HG03095 (cell line): ENCODE measurements around the gene TFF1.

ENCODE experiments used
- ATAC-seq: cut with Tn5 transposase; IDR thresholded peaks from one replicate; pipeline ENCODE4 v1.9.1; 2021; ENCODE audit warnings: moderate library complexity; ENCODE audit not compliant: unreplicated experiment

TFF1 gene

DNA sequence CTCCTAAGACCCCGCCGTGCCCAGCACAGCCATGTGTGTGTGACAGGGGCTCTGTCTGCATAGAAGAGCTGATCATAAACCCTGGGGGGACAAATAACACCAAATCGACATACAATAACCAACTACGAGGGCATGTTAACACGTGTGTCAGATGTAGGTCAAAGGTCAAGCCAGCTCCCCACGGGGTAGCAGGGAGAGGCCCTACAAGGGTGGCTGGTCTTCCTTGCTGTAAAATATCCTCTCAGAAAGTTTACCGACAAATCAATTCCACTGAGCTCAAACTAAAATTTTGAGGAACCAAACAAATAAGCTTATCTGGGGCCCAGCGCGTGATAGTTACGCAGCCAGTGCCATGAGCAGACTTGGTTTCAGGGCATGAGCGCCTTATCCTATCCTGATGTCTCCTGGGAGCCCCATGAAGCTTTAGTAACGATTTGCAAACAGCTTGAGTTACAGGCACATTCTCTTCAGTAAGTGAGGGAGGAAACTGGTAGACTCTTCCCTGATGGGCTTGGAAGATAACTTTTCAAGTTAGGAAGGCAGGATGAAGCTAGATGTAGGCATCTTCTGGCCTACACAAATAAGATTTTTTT, 32.2 kb upstream of the TFF1 start:
- no peak for ATAC-seq

DNA sequence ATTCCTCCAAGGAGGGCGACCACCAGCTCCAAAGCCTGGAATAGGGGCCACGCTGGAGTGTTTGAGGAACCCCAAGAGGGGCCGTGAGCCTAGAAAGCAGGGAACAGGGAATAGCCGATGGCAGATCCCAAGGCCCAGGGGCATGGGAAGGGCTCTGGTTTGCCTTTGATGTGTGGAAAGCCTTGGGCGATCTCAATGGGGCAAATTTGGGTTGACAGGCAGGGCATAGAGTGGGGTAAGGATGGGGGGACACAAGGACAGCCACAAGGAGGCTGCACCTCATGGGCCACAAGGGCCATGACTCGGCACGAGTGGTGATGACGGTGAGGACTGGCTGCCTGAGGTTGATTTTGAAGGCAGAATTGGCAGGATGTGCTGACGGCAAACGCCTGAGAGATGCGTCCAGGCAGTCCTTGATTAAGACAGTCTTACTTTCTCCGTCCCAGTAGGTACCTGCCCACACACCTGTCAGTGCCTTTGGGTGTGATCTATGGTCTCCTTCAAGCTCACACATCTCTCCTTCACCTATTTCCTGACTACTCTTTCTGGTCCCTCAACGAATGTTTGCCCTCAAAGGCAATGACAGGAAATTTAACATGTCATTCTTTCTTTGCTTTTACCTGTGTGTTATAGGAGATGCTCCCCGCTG, 31.5 kb upstream of the TFF1 start:
- ATAC-seq = no peak

DNA sequence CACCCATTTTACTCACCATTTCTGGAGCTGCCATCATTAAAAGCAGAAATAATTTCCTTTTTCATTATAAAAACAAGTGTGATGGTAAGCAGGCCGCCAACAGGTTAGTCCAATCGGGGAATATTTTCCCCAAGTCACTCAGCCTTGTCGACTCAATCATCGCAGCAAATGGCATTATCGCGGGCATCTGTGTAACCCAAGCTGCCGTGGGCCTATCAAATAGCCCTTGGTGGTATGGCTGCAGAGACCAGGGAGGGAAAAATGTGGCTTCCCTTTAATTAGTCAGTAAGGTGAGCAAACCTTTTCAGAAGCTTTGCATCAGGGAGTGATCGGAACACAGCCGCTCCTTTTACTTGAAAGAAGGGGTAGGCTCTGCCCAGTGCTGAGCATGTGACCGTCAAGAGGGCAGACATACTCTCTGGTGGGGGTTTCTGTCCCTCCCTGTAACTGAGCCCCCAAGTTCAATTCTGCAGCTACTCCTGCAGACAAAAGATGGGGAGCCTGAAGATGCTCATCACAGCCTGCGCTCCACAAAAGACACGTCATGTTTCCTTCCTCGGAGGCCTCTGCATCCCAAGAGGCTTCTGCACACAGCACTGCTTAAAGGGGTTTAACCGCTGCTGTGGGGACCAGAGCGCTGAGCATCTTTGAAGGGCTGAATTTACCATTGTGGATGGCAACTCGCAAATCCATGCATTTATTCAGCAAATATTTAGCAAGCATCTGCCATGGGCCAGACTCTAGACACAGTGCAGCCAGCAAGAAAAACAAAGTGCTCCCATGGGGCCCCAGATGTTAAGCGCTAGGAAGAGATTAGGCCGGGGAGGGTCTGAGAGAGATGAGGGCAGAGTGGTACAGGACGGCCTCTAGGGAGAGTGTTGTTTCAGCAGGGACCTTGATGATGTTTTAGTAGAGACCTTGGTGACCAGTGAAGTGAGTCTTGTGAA, 30.7 kb upstream of the TFF1 start:
- no peak for ATAC-seq

DNA sequence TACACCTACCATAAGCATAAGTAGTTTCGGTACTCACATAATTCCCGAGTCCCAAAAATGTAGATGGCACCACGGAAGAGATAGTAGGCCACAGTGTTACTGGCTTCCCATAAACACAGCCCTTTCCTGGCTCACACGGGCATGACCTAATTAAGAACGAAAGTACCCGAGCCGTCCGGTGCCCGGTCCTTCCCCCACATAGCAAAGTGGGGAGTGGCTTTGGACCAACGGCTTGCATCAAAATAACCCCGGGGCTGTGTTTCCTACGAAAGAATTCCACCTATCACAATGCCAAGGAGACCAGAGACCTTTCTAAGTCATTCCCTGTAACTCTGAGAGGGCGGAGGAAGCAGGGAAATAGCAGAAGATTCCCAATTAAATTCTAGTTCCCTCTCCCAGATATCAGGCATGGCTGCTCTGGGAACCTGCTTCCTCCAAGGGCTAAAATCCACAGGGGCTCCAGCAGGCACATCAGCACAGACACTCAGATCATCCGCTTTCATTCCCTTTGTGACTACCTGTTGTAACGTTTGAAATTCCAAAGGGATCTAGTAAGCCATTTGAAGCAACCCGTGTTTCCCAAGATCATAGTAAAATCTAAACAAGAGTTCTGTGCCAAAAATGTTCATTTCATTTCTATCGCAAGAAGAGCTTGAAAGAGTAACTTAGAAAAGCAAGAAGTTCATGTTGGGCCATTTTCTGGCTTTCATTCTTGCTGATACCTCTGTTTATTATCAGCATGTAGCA, 29.7 kb upstream of the TFF1 start, which contains the start of gene TMPRSS3:
Gene TMPRSS3 (minus strand): TSS at position 148 of the 747 bp plus-strand sequence. CDS start 635 bp downstream, outside the sequence.
- no peak for ATAC-seq

DNA sequence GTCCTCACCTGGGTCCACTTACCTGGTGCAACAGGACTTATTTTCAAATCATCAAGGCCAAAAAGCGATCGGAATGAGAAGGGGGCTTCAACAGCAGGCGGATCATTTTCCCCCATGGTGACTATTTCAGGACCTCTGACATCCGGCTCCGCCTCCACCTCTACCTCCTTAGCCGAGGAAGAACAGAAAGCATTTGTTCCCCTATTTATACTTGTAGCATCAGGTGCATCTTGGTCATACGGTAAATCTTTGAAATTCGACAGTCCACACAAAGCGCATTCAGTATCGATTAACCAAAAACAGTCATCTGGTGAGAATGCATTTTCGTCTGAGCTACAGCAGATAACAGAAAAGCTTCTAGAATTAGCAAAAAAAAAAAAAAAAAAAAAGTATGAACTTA, 29.0 kb upstream of the TFF1 start:
- ATAC-seq = no peak

DNA sequence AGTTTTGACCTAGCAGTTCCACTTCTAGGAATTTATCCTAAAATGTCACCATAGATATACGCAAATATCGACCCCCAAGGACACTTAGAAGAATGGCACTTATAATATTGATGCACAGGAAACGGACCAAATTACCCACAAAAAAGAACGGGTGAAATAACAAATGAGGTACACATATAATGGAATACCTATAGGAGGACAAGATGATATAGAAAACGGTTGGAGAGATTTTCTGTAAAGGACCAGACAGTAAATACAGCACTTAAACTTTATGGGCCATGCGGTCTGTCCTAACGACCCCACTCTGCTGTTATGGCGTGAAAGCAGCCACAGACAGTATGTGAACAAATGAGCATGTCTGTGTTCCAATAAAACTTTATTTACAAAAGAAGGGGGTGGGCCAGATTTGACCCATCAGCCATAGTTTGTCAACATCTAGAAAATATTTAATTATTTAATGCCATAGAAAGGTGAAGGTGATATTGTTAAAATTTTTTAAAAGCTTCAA, 27.2 kb upstream of the TFF1 start:
- ATAC-seq = no peak

DNA sequence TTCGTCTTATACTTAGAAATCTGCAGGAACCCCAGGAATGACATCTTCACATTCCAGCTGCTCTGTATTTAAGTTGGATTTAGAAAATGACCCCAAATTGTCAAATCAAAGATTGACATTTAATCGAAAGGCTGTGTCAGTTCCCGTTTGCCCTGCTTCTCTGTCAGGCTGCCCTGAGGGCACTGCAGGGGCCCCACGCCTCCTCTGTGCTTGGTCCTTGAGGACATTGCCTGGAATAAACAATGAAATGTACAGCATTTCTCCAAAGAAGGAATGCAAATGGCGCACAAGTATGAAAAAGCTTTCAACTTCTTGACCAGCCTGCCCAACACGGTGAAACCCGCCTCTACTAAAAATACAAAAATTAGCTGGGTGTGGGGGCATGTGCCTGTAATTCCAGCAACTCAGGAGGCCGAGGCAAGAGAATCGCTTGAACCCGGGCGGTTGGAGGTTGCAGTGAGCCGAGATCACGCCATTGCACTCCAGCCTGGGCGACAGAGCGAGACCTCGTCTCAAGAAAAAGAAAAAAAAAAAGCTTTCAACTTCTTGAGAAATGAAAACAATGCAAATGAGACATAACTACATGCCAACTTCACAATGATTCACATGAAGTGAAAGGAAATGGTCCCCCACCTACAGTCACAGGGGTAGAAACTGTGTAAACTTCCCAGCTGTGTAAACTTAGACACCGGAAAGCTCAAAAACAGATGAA, 26.6 kb upstream of the TFF1 start:
- peak; percentile 68 for ATAC-seq

DNA sequence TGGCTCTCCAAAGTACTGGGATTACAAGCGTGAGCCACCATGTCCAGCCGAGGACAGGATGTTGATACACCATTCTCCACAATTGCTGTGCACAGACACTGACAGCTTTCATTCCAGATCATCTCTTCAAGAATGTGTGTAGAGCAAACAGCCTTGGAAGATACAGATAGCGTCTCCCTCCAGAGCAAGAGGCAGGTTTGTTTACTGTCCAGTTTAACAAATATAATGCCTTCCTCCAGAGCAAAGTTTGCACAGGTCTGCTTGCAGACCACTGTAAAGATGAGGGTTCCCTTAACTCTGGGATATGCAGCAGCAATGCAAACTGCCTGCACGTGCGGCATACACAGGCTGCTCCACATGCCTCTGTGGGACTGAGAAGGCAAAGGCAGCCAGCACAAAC, 25.0 kb upstream of the TFF1 start:
- ATAC-seq = no peak

DNA sequence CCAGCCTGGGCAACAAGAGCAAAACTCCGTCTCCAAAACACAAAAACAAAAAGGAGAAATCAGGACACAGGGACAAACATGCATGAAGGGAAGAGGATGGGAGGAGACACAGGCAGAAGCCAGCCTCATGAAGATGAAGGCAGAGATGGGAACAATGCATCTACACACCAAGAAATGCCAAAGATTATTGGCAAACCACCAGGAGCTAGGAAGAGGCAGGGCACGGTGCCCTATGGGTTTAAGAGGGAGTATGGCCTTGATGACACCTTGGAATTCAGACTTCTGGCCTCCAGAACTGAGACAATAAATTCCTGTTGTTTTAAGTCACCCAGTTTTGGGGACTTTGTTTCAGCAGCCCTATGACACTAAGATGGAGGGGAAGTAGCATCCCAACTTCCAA, 24.4 kb upstream of the TFF1 start:
- ATAC-seq = no peak

DNA sequence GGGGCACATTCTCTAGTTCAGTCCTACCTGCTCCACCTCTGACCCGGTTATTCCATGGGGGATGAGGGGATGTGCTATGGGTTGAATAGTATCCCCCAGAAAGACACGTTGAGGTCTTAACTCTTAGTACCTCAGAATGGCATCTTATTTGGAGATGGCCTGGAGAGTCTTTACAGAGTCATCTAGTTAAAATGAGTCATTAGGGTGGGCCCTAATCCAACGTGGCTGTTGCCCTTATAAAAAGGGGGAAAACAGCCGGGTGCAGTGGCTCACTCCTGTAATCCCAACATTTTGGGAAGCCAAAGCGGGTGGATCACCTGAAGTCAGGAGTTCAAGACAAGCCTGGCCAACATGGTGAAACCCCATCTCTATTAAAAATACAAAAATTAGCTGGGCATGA, 23.9 kb upstream of the TFF1 start:
- ATAC-seq = no peak

DNA sequence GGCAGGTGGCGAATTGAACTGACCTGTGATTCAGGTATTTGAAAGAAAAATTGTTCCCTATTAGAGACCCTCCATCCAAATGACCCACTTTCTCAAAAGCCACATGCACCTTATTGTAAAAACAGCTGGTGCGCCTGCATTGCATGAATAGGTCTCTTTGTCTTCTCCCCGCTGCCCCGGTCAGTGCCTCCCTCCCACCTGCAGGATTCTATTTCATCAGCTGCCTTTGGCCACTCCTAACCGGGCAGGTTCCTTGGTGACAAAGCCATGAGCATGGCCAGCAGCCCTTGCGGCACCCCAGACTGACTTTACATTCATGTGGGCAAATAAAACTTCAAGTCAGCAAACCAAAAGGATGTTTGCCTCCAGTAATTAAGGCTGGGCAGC, 23.1 kb upstream of the TFF1 start:
- ATAC-seq = no peak

DNA sequence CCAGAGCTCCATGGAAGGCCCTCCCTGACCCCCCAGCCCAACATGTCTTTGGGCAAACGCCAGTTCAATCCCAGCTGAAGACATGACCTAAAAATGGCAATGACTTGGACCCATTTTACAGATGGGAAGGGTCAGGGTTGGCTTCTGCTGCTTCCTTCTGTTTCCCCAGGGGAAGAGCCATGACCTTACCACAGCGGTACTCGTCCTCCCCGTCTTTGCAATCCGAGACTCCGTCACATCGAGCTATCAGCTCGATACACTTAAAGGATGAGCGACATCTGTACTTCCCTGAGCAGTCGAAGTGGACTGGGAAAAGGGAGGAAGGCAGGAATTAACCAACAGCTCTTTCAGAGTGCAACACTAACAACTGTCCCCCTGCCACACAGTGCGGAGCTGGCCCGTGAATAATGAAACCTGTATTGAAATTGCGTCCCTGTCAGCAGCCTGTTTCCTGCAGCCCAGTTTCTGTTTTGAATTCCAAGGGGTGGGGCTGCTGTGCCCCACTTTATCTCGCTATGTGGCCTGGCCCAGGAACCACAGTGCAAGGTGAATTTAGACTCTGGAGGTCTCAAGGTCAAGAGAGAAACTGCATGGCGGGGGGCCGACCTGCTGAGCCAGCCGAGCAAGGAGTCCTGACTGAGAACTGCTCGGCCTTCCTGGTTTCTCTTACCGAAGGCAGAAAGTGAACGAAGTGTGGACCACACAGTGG, 22.6 kb upstream of the TFF1 start:
- no peak for ATAC-seq

DNA sequence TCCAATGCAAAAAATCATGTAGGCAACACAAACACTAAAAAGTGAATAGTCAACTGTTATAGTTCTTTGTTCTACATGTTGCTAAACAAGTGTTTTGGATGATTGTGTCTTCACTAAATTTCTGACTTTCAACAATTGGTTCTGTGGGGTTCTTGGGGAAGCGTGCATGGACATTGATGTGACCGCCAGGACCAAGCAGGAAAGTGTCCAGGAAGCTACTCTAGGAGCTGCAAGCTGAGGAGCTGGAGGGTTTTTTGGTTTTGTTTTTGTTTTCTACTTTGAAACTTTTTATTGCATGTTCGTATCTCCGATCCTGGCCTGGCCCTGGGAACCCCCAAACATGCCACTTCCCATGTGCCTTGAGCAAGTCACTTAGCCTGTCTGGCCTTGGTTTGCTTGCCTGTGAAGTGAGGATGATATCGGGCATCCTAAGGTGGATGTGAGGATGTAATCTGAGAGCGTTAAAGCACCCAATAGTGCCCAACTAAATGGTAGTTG, 21.6 kb upstream of the TFF1 start:
- no peak for ATAC-seq

DNA sequence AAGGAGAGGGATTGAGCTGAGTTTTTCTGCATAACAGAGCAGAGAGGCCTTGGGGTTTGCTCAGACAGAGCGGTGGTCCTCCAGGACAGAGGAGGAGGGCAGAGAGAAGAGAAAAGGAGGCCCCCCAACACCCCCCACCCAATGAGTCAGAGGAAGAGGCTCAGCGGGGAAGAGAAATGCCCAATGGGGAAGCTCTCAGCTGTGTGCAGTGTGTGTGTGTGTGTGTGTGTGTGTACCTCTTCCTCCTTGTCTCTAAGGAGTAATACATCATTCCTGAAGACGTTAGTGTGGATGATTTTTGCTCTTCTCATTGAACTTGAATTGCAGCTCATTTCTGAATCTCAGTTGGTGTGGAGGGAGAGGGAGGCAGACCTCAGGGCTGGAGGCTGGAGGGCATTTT, 20.8 kb upstream of the TFF1 start:
- no peak for ATAC-seq

DNA sequence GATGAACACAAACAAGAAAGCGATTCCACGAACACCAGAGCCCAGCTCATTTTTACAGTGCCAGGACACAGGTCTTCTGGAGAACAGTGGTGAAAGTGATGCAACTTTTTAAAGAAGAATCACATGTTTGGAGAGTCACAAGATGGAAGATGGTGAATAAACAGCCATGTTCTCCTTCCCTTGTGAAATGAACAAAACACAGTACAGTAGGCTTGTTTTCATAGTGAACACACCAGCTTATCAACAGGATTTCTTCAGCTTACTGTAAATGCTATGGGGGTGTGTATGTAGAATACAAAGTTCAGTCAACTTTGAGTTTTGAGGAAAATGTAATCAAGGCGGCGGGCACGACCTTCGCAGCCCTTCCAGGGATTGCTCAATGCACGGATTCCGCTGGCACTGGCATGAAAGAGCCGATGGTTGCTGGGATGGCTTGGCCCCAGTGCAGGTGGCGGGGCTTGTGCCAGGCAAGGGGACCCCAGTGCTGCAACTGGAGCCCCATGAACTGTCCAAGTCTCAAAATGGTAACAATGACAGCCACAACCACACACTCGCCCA, 19.8 kb upstream of the TFF1 start:
- ATAC-seq = no peak

DNA sequence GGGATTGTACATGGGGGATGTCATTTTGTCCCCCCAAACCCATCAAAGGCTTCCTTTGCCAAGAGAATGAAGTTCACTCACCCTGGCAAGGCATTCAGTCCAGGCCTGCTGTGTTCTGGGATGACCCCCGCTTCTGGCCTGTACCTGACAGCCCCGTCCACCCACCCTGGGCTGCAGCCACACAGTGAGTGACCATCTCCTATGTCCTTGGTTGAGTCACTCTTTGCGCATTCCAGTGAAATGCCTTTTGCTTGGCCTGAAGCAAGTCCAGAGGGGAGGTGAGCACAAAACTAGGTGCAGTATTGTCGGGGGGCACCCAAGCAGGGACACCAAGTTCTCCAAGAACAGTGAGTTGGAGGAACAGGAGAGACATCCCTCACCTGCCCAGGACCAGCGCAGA, 19.3 kb upstream of the TFF1 start:
- ATAC-seq = no peak

DNA sequence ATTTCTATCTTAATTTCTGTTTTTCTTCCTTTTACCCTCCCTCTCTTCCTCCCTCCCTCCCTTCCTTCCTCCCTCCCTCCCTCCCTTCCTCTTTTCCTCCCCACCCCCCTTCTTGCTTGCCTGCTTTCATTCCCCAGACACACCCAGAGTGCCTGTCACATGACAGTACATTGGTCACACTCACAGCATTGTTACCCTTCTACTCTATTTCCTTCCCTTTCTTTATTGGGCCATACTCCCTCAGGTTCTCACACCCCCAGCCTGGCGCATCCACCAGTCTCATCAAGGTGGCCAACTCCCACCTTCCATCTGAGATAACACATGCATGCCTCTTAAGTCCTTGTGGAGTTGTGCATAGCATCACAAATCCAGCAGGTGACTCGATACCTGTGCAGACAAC, 18.7 kb upstream of the TFF1 start:
- ATAC-seq = no peak

DNA sequence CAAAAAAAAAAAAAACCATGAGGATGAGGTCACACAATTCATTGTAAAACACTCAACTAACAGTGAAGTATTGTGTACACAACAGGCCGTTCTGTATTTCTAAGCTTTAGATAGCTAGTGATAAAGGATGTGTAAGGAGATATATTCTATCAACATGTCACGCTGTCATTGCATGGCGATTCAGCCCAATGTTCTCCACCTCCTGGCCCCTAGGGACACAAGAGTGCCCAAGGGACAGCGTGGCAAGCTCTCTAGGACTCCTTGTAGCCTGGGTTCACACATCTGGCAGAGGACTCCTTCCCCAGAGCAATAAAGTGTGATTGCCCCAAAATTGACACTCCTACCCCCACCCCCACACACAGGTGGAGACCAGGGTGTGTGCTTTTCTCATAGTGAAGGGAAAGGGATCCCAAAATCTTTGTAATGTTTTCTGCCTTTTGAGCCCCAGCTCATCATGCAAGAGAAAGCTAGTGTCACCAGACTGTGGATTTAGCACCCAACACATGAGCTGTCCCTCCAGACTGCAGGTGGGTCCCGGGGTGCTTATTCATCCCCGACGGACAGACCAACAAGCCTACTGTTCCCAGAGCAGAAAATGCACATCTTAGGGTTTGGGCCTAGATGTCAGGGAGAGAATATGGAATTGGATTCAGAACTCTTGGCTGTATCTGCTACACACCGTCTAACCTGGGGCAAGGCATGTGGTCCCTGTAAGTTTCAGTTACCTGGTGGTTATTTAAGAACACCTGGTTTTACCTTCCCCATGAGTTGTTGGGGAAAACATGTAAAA, 18.0 kb upstream of the TFF1 start:
- no peak for ATAC-seq
